ENCODE results near the gene CHKB.

The CHKB gene

DNA sequence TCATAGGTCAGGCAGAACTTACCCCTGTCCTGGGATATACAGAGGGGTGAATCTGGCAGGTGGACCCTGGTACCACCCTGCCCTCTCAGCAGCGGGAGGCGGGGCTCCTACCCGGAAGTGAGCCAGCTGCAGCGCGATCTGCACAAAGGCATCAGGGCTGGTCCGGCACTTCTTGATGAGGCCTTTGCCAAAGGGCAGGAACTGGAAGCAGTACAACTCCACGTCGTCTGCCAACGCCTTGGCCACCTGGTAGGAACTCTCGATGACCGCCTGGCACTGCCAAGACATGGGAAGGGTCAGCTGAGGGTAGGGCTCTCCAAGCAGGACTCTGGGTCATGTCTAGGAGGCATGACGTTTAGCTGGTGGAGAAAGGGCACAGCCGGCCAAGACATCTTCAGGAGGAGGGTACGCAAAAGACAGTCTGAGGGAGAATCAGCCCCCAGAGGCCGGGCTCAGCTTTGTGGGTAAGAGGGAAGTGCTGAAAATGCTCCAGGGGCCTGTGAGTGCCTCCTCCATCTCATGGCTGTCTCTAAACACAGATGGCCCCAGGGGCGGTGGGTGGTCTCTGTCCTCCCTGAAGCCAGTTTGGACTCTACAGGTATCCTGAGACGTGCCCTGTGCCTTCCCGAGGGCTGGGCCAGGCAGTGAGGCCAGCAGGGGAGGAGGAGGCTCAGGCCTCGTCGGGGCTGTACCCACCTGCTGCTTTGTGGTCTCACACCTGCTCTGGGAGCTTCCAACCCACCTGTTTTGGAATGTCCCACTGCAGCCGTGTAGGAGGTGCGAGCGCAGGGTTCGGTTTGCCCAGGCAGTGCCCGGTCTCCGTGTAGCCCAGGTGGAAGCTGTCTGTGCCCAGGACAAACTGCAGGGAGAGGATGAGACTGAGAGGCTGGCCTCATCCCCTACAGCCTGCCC is 11.1 kb downstream of the CHKB start:
- DNase-seq = no peak

DNA sequence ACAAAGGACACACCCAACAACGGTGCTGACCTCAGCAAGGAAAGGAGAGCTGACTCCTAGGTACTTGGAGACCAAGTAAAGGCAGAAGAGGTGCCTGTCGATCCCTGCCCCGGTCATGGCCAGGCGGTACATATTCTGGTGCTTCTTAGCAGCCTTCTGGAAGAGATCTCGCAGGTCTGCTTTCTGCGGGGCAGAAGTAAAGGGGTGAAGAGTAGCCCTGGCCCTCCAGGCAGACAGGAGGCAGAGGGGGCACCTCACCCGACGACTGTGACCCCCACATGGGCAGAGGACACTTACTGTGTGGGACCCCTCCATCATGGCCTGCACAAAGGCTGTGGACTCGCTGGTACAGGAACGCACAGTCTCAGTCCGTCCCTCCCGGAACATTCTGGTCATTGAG is 11.8 kb downstream of the CHKB start:
- DNase-seq = no peak

GRCh38 chr22:50569896-50570535 is 12.6 kb downstream of the CHKB start:
- DNase-seq = no peak

DNA sequence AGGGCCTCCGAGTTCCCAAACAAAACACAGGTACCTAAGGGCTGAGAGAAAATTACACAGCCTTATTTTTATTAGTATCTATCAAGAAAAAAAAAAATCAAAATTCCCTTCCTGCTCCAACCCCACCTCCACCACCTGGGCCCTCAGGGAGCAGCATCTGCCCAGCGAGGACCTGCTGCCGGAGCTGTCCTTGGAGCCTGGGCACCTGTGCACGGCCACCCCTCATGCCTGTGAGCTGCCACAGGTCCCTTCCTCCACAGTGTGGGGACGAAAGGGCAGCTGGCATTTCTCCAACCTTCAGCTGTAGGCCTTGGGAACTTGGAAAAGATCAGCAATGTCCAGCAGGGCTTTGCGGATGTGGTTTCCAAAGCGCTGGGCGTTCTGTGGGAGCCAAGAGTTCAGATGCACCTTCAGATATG is 13.6 kb downstream of the CHKB start:
- no peak for DNase-seq

DNA sequence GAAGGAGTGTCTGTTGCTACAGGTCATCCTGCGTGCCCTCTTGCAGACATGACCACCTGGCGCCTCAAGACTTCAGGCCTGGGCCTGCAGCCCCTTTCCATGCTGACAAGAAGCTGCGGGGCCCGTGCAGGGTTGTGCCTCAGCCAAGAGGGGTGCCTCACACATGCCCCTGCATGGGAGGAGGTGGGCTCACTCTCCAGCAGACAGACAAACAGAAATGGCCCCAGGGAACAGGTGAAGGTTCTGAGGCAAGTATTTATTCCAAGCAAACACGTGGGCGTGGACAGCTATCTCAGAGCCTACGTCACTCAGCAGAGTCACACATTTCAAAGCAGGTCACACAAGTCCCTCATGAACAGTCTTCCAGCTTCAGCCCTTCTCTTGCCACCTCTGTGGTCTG is 14.0 kb downstream of the CHKB start:
- no peak for DNase-seq

DNA sequence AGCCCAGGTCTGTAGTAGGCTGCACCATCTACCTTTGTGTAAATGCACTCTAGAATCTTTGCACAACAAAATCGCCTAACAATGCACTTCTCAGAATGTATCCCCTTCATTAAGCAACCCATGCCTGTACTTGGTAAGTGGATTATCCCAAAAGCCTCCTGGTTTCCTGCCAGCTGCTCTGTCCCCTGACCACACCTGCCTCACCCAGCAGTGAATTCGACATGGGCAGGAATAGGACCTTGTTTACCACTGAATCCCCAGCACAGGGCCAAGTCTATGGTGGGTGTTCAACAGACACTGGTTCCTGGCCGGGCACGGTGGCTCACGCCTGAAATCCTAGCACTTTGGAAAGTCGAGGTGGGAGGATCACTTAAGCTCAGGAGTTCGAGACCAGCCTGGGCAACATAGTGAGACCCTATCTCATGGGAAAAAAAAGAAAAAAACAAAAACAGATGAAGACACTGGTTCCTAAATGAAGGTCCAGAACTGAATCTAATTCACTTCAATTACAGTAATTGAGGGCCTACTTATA is 14.9 kb downstream of the CHKB start:
- DNase-seq = no peak

- DNase-seq = no peak
Observed at GRCh38 chr22:50564289-50564688, 18.4 kb downstream of the CHKB start.

DNA sequence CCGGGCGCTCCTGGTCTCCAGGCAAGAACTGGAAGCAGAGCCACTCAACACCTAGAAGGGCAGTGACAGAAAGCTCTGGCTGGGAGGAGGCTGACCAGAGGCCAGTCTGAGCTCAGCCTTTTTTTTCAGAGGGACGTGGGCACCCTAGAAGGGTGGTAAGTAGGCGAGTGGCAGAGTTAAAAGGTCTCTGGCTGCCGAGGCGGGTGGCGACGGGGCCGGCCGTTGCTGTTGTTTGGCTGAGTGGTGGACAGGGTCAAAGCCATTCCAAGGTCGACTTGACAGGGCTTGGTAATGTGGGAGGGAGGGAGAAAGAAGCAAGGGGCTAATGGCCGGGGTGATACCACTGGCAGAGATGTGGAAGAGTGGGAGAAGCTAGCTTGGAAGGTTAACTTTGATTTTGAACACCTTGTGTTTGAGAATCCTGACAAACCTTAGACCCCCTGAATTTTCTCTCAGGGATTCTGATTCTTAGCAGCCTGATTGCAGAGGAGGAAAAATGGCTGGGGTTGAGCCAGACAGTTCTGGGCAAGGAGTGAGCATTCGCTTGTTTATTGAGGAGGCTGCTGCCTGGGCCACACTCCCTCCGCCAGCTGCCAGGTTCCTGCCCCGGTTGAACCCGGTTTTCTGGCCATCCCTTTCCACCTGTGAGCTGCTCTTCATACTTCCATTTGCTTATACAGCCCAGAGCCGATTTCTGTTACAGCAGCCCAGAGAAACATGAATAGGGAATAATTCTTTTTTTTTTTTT is 19.1 kb downstream of the CHKB start:
- no peak for DNase-seq

DNA sequence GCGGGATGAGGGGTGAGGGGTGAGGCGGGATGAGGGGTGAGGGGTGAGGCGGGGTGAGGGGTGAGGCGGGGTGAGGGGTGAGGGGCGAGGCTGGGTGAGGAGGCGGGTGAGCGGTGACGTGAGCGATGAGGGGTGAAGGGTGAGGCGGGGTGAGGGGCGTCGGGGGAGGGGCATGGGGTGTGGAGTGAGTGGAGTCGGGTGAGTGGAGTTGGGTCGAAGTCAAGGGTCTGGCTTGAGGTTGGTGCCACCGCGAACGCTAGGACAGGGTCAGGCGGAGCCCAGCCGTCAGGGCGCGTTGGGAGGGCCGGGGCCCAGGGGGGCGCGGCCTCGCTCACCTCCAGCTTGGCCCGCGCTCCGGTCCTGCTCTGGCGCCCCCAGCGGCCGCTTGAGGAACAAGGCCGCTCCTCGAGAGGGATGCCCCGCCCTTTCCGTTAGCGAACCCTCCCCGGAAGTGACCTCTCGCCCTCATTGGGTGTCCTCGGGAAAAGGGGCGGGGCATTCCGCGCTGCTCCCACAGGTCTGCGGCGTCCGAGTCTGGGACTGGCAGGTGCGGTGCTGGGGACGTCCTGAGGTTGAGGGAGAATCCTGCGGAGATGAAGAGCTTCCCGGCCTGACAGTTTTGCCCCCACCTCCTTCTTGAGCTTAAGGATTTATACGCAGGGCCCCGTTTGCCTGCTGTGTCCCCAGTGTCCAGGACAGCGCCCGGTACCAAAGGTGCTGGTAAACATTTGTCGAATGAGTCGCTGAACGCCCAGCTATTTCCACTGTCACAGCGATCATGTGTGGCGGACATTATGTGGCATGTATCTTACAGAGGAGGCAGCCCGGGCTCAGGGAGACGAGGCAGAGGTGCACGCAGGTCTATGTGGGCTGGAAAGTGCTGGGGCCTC is 19.9 kb downstream of the CHKB start, which contains the start of gene SYCE3:
TSS of gene SYCE3 (minus strand) at position 397 of the 890 bp plus-strand sequence. CDS start 6,514 bp downstream, outside the sequence.
- peak; percentile 99 for DNase-seq

DNA sequence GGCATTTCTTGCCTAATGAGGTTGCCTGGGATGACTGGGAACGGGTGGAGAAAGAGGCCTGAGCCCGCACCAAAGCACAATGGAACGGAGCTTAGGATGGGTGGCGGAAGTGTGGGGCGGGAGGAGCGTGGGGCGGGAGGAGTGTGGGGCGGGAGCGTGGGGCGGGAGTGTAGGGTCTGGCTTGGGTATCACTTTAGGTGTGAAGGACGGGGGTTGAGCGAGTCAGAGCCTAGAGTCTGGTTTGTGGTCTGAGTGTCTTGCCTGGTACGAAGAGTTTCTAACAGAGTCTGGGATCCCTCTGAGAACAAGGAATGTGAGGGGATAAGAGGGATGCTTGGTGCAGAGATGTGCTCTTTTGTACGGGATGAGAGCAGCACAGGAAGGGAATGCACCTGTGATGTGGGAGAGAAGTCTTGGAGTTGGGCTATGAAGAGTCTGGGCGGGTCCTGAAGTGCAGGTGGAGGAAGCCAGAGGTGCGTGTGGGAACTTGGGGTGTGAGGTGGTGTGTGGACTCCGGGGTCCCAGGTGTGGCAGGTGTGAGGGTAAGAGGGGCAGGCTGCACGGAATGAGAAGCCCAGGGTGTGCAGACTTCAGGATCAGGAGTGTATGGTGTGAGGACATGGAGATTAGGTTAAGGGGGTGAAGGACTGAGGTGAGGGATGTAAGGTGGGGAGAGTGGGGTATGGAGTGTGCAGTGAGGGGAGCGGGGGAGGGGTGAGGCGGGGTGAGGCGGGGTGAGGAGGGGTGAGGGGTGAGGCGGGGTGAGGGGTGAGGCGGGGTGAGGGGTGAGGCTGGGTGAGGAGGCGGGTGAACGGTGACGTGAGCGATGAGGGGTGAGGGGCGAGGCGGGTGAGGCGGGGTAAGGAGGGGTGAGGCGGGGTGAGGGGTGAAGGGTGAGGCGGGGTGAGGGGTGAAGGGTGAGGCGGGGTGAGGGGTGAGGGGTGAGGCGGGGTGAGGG is 21.0 kb downstream of the CHKB start:
- DNase-seq = no peak

DNA sequence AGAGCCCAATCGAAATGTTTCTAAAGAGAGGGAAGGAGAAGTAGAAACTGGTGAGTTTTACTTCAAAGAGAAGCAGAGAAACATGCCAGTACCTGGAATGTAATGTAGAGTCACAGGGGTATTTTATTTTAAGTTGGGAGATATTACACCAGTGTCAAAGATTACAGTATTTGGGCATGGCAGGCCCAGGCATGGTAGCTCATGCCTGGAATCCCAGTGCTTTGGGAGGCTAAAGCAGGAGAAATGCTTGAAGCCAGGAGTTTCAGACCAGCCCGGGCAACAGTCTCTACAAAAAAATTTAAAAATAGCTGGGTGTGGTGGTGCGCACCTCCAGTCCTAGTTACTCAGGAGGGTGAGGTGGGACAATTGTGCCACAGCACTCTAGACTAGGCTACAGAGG is 22.6 kb downstream of the CHKB start:
- no peak for DNase-seq

DNA sequence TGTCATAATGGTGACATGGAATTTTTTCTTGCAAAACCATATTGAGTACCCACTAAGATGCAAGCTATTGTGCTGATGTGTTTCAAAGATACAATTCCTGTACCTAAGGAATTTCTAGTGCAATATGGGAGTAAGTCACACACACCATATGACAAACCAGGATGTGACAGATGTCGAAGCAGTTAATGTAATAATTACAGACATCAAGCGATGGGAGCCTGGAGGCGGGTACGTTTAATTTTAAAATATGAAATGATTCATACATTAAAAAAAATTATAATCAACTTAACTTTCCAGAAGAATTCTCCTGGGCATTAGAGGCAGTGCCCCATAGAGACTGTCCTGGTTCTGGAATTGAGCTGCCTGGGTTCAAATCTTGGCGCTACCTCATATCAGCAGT is 25.9 kb downstream of the CHKB start:
- DNase-seq = no peak

DNA sequence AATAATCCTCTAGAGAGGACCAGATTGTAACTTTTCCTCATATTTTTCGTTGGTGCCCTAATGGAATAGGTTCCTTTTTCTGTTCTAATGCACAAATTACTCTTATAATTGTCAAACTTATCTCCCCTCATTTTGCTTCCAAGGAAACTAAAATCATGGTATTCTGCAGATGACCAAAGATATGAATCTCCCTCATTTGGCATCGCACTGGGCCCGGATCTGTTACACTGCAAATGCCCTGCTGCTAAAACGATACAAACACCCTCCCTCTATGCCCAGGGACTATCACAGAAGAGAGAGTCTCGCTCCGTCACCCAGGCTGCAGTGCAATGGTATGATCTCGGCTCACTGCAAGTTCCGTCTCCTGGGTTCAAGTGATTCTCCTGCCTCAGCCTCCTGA is 29.3 kb downstream of the CHKB start:
- DNase-seq = no peak

DNA sequence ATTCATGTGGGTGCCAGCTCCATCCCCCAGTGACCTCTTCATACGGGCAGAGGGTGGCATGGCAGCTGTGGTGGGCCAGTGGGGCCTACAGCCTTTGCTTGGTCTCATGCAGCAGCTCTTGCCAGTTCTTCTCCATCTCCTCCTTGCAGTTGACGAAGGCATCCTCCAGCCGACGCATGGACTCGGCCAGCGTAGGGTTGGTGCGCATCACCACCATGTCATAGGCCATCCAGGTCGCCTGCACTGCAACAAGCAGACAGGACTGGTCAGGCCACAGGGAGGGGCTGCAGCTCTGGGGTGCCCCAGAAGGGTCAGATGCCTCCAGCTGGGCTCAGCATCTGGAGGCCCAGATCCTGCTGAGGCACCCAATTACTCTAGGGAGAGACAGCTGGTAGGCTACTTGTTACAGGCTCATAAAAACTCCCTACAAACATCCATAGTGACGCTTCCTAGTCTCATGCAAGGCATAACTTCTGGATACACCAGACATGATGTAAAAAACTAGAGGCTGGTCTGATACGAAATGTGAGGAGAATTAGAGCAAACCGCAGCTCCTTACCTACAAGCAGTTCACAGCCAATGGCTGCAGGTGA is 31.4 kb downstream of the CHKB start:
- no peak for DNase-seq

DNA sequence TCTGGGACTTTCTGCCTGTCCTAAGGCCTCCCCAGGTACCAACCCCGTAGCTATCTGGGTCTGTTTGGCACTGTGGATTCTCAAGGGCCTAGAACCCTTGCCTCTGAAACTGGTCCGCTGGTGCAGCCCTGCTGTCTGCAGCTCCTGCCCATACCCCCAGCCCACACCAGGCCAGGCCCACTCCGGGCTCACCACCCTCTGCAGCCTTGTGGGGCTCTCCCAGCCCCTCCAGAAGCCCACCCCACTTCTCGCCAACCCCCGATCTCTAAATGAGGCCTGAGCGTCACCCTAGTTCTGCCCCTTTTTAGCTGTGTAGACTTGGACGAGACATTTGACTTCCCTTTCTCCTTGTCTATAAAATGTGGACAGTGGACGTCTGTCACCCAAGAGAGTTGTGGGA is 32.3 kb downstream of the CHKB start:
- no peak for DNase-seq

DNA sequence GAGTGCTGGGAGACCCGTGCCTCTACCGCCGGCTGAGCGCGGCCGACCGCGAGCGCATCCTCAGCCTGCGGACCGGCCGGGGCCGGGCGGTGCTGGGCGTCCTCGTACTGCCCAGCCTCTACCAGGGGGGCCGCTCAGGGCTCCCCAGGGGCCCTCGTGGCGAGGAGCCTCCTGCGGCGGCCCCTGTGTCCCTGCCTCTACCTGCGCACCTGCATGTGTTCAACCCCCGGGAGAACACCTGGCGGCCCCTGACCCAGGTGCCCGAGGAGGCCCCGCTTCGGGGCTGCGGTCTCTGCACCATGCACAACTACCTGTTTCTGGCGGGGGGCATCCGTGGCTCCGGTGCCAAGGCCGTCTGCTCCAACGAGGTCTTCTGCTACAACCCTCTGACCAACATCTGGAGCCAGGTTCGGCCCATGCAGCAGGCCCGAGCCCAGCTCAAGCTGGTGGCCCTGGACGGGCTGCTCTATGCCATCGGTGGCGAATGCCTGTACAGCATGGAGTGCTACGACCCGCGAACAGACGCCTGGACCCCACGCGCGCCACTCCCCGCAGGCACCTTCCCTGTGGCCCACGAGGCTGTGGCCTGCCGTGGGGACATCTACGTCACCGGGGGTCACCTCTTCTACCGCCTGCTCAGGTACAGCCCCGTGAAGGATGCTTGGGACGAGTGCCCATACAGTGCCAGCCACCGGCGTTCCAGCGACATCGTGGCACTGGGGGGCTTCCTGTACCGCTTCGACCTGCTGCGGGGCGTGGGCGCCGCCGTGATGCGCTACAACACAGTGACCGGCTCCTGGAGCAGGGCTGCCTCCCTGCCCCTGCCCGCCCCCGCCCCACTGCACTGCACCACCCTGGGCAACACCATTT is 33.5 kb downstream of the CHKB start:
- DNase-seq = no peak

DNA sequence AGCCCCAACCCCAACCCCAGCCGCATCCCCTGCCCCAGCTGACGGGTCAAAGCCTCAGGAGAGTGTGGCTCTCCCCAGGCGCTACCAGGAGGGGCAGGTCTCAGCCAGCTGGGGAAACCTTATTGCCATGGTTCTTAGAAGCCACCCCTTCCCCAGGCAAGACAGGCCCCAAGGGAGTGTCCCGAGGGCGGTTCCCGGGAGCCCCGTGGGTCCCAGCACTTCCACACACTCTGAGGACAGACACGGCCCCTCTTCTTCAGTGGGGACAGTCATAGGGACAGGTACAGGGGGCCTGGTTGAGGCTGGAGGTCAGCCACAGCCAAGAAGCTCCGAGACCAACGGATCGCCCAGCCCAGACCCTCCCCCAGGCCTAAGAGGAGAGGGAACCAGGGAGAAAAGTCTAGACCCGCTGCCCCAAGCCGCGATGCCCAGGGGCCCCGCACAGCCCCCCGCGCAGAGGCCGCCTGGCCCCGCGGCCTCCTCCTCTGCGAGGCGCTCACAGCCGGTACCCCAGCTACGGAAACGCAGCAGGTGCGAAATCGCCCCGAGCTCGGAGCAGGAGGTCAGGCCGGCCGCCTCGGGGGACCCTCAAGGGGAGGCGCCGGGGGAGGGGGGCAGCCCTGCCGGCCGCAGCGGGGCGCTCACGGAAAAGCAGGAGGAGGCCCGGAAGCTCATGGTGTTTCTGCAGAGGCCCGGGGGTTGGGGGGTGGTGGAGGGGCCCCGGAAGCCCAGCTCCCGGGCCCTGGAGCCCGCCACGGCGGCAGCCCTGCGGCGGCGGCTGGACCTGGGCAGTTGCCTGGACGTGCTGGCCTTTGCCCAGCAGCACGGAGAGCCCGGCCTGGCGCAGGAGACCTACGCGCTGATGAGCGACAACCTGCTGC is 34.4 kb downstream of the CHKB start:
- DNase-seq = peak; percentile 63

DNA sequence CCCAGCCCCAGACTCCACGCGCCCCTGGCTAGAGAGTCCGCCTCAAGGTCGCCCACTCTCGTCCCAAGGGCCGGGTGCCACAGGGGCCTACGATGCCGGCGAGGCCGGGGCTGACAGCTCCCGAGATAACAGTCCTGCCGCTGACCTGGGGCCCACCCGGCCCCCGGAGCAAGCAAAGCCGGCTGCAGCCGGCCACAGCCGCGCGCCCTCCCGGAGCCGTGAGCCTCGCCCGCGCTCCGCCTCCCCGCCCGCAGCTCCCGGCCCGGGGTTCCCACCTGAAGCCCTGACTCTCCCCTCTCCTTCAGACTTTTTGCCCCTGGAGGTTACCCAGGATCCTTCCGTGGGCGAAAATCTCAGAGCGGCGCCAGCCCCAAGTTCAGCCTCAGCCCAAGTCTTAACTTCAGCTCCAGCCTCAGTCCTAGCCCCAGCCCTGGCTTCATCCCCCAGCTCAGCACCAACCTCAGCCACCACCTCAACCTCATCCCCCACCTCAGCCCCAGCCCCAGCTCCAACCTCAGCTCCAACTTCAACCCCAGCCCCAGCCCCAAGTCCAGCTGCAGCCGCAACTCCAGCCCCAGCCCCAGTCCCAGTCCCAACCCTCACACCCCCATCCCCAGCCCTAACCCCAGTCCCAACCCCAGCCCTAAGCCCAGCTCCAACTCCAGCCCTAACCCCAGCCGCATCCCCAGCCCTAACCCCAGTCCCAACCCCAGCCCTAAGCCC is 35.2 kb downstream of the CHKB start:
- DNase-seq = no peak
